GM19324 (cell line): ENCODE data around the gene GTF2H4.
"Not testable (repeated sequence)": the region's sequence is repeated elsewhere in the genome, so short reads cannot be mapped to it uniquely, and the experiment has no call there.

Experiments
- ATAC-seq: cut with Tn5 transposase; IDR thresholded peaks from one replicate; pipeline ENCODE4 v1.9.1; 2021; ENCODE audit warnings: mild to moderate bottlenecking, moderate library complexity; ENCODE audit not compliant: unreplicated experiment, low FRiP score

GTF2H4 gene

DNA sequence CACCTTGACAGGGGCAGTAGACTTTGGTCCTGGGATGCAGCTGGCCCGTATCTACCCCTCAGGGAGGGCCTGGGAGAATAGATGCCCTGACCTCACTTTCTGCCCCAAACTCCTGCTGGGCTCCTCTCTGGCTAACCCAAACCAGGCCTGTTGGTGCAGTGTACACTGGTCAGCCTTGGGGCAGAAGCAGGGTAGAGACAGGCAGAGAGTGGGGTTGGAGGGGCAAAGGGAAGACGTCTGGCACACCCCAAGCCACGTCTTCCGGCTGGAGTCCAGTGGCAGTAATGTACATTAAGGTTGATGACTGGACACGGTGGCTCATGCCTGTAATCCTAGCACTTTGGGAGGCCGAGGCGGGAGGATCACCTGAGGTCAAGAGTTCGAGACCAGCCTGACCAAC is 14.3 kb upstream of the GTF2H4 start:
- ATAC-seq: no peak

DNA sequence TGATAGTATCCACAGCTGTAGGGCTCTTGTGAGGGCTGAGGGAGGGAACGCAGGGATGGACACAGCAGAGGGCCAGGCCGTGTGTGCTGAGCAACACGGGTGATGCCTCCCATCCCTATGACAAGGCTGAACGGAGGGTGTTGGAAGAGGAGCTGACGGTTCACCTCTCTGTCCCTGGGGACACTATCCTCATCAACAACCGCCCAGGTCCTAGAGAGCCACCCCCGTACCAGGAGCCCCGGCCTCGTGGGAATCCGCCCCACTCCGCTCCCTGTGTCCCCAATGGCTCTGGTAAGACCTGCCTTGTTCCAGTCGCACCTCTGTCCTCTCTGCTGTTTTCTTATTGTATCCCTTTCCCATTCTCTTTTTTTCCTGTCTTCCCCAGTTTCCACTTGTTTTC is 13.6 kb upstream of the GTF2H4 start:
- ATAC-seq: no peak

GRCh38 chr6:30894935-30895334 is 13.1 kb upstream of the GTF2H4 start:
- no peak for ATAC-seq

- no peak for ATAC-seq
These were observed 12.7 kb upstream of the GTF2H4 start for GRCh38 chr6:30895343-30895742.

- no peak for ATAC-seq
These were observed 11.5 kb upstream of the GTF2H4 start for GRCh38 chr6:30896541-30896940.

DNA sequence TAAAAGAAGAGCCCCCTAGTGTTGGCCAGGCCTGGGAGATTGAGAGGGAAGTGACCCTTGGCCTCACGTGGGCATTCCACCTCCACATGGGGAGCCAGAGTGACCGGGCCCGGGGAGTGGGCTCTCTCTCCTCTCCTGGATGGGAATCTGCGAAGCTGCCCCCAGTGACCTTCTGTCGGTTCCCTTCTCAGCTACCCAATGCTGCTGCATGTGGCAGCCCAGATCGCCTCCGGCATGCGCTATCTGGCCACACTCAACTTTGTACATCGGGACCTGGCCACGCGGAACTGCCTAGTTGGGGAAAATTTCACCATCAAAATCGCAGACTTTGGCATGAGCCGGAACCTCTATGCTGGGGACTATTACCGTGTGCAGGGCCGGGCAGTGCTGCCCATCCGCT is 10.1 kb upstream of the GTF2H4 start:
- ATAC-seq: no peak

DNA sequence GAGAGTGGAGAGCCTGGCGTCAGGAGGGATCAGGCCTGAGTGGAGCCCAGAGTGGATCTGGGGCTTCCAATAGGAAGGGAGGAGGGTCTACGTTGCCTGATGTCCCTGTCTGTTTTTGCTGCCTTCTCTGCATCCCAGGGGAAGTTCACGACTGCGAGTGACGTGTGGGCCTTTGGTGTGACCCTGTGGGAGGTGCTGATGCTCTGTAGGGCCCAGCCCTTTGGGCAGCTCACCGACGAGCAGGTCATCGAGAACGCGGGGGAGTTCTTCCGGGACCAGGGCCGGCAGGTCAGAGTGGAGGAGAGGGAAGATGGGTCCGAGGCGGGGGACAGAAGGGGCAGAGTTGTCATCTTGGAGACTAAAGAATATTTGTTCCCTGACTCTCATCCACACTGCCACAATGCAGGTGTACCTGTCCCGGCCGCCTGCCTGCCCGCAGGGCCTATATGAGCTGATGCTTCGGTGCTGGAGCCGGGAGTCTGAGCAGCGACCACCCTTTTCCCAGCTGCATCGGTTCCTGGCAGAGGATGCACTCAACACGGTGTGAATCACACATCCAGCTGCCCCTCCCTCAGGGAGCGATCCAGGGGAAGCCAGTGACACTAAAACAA is 9.2 kb upstream of the GTF2H4 start:
- ATAC-seq: no peak

GRCh38 chr6:30900863-30901417 is 7.1 kb upstream of the GTF2H4 start:
- ATAC-seq: no peak

- ATAC-seq: no peak
These were observed 6.6 kb upstream of the GTF2H4 start for GRCh38 chr6:30901436-30901835.

DNA sequence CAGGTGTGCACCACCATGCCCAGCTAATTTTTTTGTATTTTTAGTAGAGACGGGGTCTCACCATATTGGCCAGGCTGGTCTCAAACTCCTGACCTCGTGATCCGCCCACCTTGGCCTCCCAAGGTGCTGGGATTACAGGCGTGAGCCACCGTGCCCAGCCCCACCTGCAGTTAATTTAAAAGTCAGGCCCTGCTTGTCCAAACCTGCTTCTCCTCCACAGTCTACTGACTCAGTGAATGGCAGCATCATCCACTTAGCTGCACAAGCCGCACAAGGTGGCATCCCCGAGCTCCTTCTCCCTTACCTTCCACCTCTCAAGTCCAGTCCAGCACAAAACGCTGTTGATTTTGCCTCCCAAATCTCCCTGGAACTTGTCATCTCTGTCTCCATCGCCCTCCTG is 5.8 kb upstream of the GTF2H4 start:
- not testable (repeated sequence) for ATAC-seq

DNA sequence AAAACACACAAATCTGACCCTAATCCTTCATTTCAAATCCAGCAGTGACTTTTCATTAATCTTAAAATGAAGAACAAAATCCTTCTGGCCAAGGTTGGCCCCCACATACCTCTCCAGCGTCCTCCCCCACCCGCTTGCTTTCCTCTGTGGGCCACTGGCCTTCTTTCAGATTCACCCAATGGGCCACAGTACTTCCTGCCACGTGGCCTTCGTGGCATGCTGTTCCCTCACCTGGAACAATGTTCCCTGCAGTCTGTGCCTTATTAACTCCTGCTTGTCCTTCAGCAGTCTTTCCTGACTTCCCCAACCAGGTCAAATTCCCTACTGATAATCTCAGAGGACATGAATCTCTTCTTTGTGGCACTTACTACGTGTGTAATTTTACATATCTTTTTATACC is 5.3 kb upstream of the GTF2H4 start:
- ATAC-seq: no peak

GRCh38 chr6:30903236-30903635 is 4.8 kb upstream of the GTF2H4 start:
- ATAC-seq: no peak

DNA sequence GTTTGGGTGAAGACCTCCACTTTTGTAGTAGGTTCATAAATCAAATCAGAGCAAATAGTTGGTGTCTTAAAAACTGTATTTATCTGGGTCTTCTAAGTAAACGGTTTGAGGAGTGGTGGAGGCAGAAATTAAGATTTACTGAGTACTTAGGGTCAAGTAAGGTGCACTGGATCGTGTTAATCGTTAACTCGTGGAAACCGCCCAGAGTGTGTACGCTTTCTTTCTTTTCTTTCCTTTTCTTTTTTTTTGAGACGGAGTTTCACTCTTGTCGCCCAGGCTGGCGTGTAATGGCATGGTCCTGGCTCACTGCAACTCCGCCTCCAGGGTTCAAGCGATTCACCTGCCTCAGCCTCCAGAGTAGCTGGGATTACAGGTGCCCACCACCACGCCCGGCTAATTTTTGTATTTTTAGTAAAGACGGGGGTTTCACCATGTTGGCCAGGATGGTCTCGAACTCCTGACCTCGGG is 683 bp upstream of the GTF2H4 start:
- not testable (repeated sequence) for ATAC-seq

DNA sequence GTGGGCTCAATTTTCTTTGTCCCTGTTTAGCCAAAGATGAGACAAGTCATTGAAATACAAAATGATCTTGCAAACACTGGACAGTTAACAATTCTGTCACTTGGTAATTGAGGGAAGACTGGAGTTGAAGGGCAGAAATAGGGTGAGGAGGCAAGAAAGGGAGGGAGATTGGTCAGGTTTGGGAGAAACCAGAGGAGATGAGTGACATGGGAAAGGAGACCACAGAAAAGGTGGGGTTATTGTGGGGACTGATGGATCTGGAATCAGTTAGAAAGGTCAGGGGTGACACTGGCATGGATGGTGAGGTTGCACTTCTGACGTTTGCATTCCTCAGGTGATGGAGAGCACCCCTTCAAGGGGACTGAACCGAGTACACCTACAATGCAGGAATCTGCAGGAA is 693 bp downstream of the GTF2H4 start:
- ATAC-seq: no peak

GRCh38 chr6:30910473-30910872 is 2.5 kb downstream of the GTF2H4 start:
- not testable (repeated sequence) for ATAC-seq

- no peak for ATAC-seq
These were observed 4.9 kb downstream of the GTF2H4 start for GRCh38 chr6:30912746-30913520.

- ATAC-seq: no peak
These were observed 5.7 kb downstream of the GTF2H4 start for GRCh38 chr6:30913721-30914075.

- ATAC-seq: peak; percentile 85
These were observed 6.3 kb downstream of the GTF2H4 start, which contains the start of gene VARS2 for GRCh38 chr6:30914076-30914853. VARS2 (plus strand) TSS chr6:30914238; CDS start chr6:30914837, 599 bp downstream.

- ATAC-seq: no peak
These were observed 7.0 kb downstream of the GTF2H4 start for GRCh38 chr6:30914854-30915590.

DNA sequence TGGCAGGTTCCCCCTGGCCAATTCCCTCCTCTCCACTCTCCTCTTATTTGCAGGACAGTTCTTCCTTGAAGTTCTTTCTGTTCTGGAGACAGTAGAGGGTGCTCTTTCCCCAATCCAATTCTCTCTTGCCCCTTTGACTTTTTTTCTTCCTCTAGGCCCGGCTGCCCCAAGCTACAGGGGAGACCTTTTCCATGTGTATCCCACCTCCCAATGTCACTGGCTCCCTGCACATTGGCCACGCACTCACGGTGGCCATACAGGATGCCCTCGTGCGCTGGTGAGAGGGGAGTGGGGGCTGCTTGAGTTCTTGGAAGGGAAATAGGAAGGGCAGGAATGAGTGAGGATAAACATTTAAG is 7.6 kb downstream of the GTF2H4 start:
- no peak for ATAC-seq
